NCI-H2171 treated with DMSO at 0.1 percent for 48 hours (cell line): Measurements from ENCODE around the gene CNIH1.
"Not testable (repeated sequence)": the region's sequence is repeated elsewhere in the genome, so short reads cannot be mapped to it uniquely, and the experiment has no call there.

Experiments
- DNase-seq: peaks from one replicate; lab custom pipeline; 2025; lab: John Stamatoyannopoulos, UW

The CNIH1 gene

DNA sequence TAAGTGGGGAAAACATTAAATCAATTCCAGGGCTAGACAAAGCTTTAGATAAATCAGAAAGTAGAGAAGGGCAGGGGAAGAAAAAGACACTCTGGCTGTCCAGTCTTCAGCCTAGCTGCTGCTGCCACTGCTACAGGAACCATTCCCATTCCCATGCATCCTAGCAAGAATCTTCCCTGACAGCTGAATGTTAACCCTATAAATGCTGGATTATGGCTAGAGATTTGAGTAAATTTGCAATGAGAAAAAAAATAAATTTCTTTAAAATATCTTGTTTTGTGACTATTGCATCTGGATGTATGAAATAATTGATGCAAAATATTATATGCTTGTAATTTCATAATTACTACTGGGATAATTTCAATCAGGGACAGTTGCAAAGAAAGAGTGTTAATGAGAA, 59.4 kb downstream of the CNIH1 start:
- no peak for DNase-seq

DNA sequence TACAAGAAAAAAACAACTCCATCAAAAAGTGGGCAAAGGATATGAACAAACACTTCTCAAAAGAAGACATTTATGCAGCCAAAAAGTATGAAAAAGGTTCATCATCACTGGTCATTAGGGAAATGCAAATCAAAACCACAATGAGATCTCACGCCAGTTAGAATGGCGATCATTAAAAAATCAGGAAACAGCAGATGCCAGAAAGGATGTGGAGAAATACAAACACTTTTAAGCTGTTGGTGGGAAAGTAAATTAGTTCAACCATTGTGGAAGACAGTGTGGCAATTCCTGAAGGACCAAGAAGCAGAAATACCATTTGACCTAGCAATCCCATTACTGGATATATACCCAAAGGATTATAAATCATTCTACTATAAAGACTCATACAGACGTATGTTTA, 60.6 kb downstream of the CNIH1 start:
- DNase-seq: not testable (repeated sequence)

DNA sequence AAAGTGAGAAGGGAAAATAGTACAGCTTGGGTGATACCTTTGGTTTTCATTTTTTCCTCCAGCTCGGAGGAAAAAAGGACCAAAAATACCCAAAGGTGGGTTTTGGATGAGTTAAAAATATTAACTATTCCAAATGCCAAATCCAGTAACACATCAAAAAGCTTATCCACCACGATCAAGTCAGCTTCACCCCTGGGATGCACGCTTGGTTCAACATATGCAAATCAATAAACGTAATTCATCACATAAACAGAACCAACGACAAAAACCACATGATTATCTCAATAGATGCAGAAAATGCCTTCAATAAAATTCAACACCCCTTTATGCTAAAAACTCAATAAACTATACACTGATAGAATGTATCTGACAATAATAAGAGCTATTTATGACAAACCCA, 62.3 kb downstream of the CNIH1 start:
- DNase-seq: not testable (repeated sequence)

DNA sequence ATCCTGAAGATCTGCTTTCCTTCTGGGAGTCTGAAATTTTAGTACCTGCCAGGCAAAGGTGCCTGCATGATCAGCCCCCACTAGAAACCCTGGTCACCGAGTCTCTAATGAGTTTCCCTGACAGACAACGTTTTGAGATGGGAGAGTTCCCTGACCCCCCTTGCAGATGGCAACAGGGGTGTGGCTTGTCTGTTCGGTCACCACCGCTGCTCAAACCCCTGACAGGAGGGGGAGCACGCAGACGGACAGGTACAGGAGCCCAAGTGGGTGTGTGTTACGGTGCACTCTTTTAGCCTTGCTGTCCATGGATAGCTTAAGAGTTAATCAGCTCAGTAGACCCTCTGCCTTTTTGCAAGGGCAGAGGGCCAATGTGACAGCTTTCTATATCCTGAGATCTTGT, 63.7 kb downstream of the CNIH1 start:
- DNase-seq: no peak

DNA sequence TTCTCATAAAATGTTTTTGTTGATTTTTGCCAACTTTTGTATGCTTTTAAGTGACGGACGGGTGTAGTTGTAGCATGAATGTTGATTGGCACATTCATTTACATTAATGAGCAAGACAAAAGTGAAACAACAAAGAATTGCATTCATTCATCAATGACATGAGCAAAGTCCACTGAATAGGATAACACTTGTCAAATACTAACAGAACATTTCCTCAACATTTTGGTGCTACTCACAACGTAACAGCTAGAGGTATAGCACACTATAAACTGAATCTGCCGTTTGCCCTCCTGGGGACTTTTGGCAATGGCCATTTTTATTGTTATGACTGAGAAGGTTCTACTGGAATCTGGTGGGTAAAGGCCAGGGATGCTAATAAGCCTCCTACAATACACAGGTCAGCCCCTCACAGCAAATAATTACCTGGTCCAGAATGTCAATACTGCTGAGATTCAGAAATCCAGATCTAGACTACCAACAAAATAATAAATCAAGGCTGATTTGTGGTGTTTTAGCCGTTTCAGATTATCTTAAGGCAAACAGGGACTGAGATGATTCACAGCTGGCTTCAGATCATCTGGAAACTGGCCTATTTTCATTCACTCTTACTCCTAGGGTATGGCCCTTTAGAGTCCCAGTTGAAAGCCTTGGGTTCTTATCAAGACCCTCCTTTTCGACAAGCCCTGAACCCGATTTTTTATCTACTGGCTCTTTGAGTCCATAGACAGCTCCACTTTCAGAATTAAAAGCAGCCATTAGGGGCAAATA, 66.9 kb downstream of the CNIH1 start:
- DNase-seq: no peak
